NCI-H1436 (cell line): ENCODE data around the gene TMEM269.
A peak's percentile ranks its signal among the peaks of the same experiment; 100 is the strongest.
"Not testable (repeated sequence)": the region's sequence is repeated elsewhere in the genome, so short reads cannot be mapped to it uniquely, and the experiment has no call there.

ENCODE experiments used
- DNase-seq: peaks from one replicate; lab custom pipeline; 2025; lab: John Stamatoyannopoulos, UW

The TMEM269 gene

GRCh38 chr1:42777852-42778251 is 6.9 kb upstream of the TMEM269 start:
- no peak for DNase-seq

- no peak for DNase-seq
Observed at GRCh38 chr1:42779725-42780124, 5.1 kb upstream of the TMEM269 start.

GRCh38 chr1:42780176-42780575 is 4.6 kb upstream of the TMEM269 start:
- DNase-seq = no peak

- no peak for DNase-seq
Observed at GRCh38 chr1:42783092-42783491, 1.7 kb upstream of the TMEM269 start.

DNA sequence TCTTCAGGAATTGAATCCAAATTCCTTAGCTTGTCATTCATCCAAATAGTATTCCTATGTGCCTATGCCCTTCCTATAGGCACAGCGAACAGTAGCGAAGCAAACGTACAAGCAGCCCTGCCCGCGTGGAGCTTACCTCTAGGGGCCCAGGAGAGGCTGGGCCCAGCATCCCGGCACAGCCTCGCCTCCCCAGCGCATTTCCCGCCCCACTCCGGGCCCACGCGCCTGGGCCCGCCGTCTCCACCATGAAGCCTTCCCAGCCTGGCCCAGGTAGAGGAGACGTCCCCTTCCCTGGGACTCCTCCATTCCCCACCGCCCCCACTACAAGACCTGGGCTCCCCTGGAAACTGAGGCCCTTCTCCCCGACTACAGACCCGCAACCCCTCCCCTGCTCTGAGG is 245 bp upstream of the TMEM269 start:
- no peak for DNase-seq

- no peak for DNase-seq
Observed at GRCh38 chr1:42786097-42786496, 1.3 kb downstream of the TMEM269 start.

DNA sequence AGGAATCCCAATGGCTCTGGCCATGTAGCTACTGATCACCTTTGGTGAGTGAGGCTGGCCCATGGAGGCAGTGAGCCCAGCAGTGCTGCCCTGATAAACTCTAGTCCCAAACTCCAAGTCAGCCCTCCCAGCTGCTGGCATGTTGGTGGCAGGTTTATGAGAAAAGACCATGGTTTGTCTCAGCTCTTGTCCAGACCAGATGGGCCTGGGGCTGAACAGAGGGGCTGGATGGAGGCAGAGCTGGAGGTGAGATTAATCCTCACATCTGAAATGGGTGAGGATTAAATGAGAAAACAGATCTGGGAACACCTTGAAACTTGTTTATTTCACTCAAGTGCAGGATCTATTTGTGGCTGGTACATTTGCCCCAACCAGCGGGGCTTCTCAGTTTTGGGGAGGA is 3.2 kb downstream of the TMEM269 start:
- DNase-seq = no peak

DNA sequence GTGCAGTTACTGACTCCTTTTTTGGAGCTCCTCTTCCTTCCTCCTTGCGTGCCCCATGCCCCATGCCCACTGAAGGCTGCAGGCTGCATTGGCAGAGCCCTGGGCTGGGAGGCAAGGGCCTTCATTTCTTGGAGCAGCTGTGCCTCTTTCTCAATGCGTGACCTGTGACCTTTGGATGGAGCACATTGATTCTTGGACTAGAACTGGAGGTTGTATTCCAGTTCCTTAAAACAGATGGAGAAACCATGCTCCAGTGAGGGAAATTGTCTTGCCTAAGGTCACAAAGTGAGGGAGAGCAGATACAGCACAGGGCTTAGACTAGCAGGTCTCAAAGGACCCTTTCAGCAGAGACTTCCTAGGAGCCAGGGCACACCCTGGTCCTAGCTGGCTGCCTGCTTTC is 9.0 kb downstream of the TMEM269 start:
- DNase-seq = no peak

DNA sequence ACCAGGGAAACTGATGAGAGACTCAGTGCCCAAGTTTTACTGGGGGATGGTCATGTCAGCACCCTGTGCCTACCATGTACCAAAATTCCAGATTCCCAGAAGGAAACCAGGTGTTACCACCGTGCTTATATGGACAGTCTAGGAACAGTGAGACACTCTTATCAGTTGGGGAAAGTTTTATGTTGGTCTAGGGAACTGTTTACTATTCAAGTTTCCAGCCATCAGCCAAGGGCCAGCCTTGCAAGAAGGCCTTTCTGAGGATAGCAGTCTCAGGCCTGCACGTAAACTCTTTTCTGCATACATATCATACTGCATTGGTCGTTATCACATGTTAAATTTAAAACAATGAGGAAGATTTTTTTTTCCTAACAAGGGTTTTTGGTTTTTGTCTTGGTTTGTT is 12.6 kb downstream of the TMEM269 start:
- DNase-seq = no peak

GRCh38 chr1:42797979-42798378 is 13.2 kb downstream of the TMEM269 start:
- no peak for DNase-seq

DNA sequence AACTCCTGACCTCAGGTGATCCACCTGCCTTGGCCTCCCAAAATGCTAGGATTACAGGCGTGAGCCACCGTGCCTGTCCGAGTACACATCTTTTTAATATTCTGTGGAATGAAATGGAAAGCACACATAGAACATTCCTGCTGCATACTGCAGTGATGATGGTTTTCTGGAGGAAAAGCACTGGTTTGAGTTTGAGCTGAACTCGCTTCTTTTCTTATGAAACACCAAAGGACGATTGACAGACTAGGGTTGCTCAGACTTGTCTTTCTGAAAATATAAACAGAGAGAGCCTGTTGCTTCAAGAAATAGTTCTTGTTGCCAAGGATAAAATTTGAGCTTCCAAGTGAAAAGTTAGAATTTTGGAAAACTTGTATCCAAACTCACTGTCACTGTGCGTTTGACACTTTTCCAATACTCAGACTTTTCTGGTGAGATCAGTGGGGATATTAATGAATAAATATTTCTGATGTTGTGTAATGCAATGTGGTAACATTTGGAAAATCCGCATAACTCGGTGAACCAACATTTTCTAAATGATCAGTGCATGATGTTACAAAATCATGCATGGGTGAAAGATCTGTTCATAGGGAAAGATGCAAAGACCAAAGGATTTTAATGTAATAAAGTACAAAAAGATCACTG is 17.2 kb downstream of the TMEM269 start:
- no peak for DNase-seq

GRCh38 chr1:42806171-42806570 is 21.4 kb downstream of the TMEM269 start:
- no peak for DNase-seq

DNA sequence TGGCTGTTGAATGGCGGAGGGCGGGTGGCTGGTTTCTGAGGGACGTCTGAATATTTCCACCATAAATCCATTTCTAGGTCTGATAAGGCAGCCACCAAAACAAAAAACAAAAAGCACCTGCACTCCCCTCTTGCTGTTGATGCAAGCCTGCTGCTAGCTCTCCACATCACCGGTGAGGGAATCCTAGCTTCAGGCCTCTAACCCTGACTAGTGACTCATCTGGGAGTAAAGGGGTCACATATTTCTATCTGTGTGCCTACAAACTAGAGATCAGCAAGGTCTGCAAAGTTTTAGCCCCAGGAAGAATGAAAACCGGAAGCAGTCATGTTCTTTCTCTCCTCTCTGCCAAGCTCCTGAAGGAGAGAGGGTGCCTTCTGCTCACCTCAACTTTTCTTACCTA is 21.8 kb downstream of the TMEM269 start:
- DNase-seq = no peak

DNA sequence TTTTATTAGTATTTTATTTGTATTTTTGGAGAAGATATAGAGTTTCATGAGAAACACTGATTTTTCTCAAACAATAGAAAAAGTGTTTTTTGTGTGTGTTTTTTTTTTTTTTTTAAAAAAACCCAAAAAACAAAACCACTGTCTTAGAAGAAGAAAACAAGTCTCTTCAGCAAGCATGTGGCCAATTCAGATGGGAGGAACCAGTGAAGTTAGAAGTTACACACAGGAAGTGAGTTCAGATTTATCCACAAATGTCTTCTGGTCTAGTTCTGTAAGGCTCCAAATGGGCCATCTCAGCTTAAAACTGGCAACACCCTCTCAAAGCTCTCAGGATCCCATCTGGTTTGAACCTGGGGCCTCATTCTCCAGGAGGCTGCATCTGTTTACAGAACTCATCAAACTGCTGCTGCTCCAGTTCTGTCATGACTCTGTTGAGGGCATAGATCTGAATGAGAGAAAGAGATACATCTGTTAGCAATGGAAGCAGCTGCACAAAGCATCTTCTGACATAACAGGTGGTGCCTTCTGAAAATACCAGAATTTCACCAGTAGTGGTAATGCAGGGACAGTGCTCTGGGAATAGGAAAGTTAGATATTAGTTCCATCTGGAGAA is 22.4 kb downstream of the TMEM269 start:
- no peak for DNase-seq

GRCh38 chr1:42814815-42815214 is 30.0 kb downstream of the TMEM269 start:
- not testable (repeated sequence) for DNase-seq

DNA sequence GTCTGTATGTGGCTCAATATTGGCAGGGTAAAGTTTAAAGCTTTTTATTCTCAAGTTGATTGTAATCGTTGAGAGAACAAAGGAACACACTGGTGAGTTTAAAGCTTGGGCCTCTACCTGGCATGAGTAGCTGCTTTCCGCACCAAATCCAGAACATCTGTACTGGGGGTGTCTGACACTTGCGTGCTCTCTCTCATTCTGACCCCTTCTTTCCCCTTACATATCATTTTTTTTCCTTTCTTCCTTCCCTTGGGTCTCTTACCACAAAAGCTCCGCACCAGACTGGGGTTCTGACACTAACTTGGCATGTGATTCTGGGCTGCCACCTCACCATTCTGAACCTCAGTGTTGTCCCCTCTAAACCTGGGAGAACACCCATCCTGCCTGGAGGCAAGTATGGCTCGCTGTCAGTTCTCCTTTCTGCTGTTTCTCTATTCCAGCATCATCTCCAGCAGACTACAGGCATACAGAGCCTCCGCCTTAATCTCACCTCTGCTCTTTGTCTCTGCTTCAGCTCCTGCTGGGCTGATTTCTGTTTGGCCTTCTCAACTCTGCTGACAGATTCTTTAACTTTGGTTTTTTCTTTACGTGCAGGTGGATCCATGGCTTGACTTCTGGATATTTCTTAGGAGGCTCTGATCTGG is 31.3 kb downstream of the TMEM269 start:
- DNase-seq = no peak

DNA sequence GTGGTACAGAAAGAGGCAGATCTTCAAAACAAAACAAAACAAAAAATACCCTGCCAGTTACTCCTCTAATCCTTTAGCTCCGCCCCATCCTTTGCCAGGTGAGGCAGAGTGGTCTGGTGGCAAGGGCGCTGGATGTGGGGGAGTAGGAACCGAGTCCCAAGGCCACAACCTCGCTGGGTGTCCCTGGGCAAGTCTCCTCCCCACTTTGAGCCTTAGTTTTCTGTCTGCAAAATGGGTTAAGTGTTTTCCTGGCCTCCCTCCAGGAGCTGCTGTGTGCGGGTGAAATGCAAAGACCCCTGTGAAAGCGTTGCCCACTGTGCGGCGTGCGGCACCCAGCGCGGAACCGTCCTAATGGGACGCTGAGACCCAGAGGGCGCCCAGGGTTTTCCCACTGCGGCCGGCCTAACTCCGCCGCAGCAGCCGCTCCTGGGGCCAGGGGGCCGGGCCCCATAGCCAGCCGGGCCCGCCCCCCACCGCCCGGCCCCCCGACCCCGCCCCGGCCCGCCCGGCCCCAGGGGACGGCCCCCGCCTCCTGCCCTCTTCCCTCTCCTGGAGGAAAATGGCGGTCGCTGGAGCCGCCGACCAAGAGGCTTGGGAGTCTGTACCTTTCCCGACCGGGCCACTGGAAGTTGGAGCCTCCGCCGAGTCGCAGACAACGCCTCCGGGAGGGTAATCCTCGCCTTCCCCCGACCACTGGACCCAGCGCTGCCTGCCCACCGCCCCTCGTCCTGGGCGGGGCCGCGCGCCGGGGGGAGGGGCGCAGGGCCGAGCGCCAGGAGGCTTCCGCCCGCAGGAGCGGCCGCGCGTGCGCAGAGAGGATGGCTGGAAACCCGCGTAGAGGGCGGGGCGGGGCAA is 32.0 kb downstream of the TMEM269 start, which contains the start of the genes ERMAP and SVBP:
ERMAP (plus strand) TSS at position 538 of the 855 bp plus-strand sequence. CDS start 13,327 bp downstream, outside the sequence.
SVBP (minus strand) TSS at position 813 of the 855 bp plus-strand sequence. CDS start 853 bp downstream, outside the sequence.
- DNase-seq = peak; percentile 87

DNA sequence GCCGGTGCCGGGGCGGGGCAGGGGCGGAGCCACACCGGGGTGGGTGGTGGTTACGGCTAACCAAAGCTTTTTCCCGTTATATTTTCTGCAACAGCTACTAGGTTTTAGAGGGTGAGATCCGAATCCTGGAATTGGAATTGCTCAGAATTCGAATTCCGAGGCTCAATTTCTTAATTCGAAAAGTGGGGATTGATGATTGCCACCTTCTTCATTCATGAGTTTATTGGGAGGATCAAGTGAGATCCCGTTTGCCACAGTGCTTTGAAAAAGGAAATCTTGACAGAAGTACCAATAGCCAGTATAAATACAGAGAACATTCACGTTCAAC is 32.6 kb downstream of the TMEM269 start:
- no peak for DNase-seq

DNA sequence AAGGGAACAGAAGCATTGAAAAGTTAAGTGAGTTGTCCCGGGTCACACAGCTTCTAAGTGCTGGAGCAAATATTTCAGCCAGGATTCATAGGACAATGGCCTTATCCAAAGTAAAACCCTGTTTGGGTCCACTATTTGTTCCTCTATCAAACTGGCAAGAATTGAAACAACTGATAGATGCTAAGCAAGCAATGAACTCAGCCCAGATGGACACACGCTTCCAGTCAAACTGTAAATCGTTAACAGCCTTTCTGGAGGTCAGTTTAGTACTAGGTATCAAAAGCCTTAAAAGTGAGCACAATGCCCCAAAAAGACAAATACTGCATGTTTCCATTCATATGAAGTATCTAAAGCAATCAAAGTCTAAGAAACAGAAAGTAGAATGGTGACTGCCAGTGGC is 33.2 kb downstream of the TMEM269 start:
- DNase-seq = no peak

GRCh38 chr1:42820813-42821212 is 36.0 kb downstream of the TMEM269 start:
- no peak for DNase-seq

- DNase-seq = no peak
Observed at GRCh38 chr1:42821690-42822089, 36.9 kb downstream of the TMEM269 start.

GRCh38 chr1:42822800-42823392 is 38.1 kb downstream of the TMEM269 start:
- no peak for DNase-seq
